Prostate gland (tissue), 2 donors: ENCODE results near the gene CD164.

Source experiments
- CTCF ChIP-seq, 4 experiments: fragments of 200-600 bp in 2 of 4; fragments of 450-650 bp in 2 of 4; sonication (generic) in 2 of 4; IDR thresholded peaks; 1 replicate in 3 of 4; 2 replicates in 1 of 4; pipeline ENCODE4 v1.5.1; 2016 to 2019; ENCODE audit warnings: antibody characterized with exemption in 4 of 4, mild to moderate bottlenecking in 2 of 4, moderate library complexity in 2 of 4
- POLR2A ChIP-seq: fragments of 450-650 bp; IDR thresholded peaks from one replicate; pipeline ENCODE4 v1.6.1; 2016; ENCODE audit warnings: antibody characterized with exemption, mild to moderate bottlenecking
- POLR2AphosphoS5 ChIP-seq: sonication (generic); formaldehyde crosslinking; IDR thresholded peaks from one replicate; pipeline ENCODE4 v1.6.1; 2017; ENCODE audit warnings: antibody characterized with exemption

- TF ChIP-seq POLR2AphosphoS5: no peak
- no peak for TF ChIP-seq CTCF (IDR thresholded peaks at IDR 0.05)
- no peak for TF ChIP-seq POLR2A
Measured at GRCh38 chr6:109321752-109322151, 60.5 kb downstream of the CD164 start.
